Hippocampal formation (tissue), 2 donors: ENCODE measurements around the gene CACNA1H.

Source experiments
- DNase-seq, 2 donors: peaks; one replicate each; lab custom pipeline; 2025; lab: John Stamatoyannopoulos, UW

CACNA1H gene

DNA sequence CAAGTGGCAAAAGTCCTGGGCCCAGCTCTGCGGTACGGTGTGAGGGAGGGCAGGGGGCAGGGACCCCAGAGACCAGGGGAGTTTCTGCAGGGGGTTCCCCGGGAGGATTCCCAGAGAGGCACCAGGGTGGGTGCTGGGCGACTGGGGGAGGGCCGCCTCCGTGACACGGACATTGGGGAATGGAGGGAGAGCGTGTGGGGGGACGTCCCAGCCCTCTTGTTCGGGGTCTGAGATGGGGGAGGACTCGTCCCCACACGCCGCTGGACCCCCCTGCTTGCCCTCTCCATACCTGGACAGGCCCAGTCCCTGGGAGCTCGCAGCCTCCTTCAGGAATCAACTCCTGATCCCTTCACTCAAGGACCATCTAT is 30.5 kb upstream of the CACNA1H start:
- no peak for DNase-seq

DNA sequence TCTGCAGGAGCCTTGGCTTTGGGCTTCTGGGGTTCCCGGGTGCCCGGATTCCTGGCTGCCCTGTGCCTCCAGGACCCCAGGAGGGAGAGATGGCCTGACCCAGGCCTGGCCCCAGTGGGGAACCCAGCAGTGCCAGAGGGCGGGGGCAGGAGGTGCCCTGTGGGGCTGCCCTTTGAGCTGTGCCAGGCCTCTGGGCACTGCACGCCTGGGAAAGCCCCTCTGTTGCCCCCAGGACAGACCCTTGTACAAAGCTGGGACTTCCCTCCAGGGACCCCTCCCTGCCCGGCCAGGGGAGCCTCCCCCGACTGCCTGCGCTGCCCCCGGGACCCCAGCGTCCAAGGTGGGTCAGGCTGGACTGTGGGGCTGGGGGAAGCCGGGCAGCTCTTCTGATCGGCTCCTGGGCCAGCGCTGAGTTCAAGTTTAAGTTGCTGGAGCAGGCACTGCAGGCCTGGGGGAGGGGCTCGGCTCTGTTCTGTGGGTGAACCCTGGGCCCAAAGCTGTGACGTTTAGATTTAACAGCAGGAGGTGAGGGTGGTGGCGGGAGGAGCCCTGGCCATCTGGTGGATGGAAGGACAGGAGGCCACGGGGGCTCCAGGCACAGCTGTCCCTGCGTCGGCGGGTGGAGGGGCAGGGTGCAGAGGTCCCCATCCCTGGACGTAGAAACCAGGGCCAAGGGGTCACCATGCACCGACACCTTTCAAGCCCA is 29.2 kb upstream of the CACNA1H start:
- no peak for DNase-seq

DNA sequence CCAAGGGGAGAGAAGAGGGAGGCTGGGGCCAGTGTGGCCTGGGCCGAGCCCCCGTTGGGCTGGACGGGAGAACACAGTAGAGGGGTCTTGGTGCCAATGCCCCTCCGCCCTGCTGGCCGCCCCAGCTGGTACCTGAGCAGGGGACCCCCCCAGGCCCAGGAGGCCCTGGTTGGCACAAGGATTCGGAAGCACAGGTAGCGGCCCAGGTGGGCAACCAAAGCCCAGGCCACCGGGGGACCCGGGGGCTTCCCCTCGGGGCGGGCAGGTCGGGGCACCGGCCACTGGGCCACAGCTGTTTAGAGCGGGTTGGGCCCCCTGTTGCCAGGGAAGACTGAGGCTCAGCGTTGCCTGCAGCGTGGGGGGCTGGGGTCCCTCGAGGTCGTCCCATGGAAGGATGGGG is 28.6 kb upstream of the CACNA1H start:
- no peak for DNase-seq

DNA sequence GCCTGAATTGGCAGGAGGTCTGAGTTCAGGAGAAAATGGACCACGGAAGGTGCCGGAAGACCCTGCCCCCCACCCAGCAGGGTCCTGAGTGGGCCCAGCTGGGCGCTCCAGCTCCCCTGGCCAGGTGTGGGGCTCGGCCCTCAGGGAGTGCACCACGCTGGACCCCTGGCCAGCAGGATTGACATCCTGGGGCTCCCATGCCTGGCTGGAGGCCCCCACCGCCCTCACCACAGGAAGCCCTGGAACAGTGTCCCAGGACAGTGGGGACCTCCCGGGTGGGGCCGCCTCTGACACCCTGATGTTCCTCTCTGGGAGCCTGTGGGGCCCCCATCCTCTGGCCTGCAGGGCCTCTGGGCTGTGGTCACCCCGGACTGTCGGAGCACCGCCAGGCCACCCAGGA is 28.1 kb upstream of the CACNA1H start:
- no peak for DNase-seq

- DNase-seq: peak in 1 of 2 donors; percentile 29
Measured at GRCh38 chr16:1125471-1125870, 27.4 kb upstream of the CACNA1H start.

DNA sequence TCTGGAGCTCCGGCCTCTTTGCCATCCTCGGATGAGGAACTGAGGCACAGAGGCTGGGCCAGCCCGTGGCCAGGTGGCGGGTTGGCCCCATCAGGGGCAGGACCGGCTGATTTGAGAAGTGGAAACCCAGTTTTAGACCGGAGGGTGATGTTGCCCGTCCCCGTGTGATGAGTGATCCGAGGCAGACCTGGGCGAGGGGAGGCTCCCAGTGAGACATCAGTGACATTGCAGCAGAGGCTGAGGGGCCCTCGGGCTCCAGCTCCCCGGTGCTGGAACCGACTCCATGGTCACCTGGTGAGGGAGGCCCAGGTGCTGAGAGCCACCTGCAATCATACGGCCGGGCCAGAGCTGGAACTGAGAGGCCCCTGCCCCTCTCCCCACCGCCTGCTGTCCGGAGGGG is 26.9 kb upstream of the CACNA1H start:
- DNase-seq: no peak

GRCh38 chr16:1126586-1126985 is 26.3 kb upstream of the CACNA1H start:
- no peak for DNase-seq

DNA sequence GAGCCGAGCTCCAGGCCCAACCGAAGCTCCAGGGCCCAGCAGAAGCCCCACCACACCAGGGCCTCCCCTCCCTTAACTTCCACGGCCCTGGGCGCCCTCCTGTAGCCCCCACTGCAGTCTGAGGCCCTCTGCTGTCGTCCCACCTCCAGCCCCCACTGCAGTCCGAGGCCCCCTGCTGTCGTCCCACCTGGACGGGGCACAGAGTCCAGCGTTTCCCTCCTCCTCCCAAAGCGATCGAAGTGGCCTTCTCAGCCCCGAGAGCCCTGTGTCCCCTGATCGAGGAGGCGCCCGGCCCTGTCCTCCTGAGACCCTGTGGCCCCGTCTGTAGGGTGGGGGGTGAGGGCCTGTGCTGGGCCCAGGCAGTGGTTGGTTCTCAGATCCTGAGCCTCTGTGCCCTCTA is 25.8 kb upstream of the CACNA1H start:
- DNase-seq: no peak

GRCh38 chr16:1127971-1128715 is 24.8 kb upstream of the CACNA1H start:
- DNase-seq: no peak

DNA sequence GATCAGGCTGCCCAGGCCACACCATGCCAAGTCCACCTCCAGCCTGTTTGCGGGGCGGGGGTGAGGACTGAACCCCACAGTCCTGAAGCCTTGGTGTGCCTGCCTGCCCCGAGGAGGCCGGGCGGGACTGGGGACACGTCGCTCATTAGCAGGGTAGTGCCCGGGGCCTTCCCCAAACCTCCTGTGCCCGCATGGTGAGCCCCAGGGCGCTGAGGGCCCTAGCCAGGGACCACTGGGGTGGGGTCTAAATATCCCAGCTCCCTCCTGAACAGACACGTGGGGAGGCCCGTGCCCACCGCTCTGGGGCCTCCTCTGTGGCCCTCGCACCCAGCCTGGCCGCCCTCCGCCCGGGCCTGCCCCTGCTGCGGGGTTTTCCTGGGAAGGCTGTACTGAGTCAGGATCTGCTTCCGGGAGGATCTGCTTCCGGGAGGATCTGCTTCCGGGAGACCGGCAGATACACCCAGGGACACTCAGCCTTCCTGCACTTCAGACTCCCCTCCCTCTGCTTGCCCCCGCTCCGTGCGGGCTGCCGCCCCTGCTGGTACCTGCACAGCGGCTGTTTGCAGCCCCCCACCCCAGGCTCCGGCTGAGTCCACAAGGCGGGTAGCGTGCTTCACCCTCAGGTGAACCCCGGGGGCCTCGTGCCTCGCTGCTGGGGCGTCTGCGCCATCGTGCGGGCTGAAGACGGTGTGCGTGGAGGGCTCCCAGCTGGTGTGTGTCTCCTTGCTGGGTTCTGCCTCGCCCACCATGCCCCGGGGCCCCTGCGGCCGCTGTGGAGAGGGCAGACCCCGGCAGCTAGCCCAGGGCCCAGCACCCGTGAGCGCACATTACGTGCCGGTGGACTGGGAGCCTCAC is 23.6 kb upstream of the CACNA1H start:
- DNase-seq: no peak

DNA sequence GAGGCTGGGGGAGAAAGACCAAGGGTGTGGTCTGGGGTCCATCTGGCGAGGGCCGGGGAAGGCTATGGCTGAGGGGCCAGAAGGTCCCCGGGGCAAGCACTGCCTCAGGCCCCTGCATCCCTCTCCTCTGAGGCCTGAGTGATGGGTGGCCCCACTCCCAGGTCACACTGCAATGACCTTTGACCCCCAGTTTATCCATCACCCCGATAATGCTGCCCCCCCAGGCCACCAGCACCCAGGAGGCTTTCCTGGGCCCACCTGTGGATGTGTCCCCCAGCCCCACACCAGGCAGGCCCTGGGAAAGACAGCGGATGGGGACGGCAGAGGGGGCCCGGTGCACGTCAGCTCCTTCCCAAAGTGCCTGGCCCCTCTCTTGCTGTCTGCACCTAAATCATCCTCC is 22.5 kb upstream of the CACNA1H start:
- no peak for DNase-seq

DNA sequence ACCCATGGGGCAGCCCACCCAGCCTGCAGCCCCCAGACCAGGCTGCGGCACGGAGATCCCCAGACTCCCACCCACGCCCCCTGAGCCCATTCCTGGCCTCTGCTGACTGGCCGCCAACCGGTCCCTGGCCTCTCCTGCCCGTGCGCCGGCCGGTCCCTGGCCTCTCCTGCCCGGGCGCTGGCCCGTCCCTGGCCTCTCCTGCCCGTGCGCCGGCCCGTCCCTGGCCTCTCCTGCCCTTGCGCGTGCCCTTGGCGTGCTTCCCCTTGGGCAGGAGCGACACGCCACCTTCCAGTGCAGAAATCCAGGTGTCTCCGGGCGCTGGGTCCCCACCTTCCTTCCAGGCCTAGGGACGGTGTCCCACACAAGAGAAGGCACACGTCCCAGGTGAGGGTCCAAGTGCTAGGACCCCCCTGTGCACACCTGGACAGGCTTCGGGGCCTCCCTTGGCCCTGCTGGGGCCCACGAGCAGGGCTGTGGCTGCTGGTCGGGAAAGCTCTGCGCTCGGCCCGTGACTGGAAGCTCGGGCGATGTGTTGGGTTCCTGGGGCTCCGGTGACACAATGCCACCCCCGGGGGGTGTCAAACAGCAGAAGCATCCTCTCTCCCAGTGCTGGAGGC is 21.4 kb upstream of the CACNA1H start:
- no peak for DNase-seq

DNA sequence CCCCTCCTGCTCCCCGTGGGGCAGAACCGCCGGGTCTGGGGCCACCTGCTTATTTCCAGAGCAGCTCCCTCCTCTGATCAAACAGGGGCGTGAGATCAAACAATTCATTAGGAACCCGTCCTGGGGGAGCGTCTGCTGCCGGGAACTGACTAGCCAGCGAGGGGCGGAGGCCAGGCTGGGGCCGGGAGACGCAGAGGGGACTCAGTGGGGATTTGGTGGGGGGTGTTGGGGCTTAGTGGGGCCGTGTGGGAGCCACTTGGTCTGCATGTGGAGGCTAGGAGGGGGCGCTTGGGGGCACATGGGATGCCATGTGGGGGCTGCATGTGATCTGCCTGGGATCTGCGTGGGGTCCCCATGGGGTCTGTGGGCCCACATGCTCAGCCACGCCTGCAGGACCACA is 20.5 kb upstream of the CACNA1H start:
- no peak for DNase-seq

- no peak for DNase-seq
Measured at GRCh38 chr16:1133271-1133670, 19.6 kb upstream of the CACNA1H start.

DNA sequence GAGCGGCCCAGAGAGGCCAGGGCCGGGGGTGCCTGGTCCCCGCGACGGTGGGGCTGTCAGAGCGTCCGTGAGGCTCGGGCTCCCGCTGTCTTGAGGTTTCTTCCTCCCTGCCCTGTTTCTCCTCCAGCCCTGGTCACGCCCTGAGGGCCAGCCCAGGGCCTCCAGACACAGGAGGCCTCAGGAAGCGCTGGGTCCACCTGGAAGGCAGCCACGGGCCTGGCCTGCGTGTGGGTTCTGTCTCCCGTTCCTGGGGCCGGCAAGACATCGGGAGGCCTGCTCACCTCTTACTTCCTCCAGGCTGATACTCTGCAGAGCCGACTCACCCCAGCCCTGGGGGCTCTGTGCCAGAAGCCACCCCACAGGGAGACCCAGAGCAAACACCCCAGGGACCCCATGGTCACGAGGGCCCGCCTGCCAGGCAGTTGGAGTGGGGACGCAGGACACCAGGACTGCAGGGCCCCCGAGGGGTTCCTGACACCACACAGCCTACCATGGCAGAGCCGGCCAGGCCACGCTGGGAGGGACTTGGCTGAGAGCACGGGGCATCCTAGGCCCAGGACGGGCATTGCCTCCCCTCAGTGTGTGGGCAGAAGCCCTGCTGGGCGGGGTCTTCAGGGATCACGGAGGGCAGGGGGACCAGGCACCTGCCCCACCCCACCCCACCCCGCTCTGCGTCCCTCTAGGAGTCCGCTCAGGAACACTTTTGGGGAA is 18.9 kb upstream of the CACNA1H start:
- DNase-seq: no peak

DNA sequence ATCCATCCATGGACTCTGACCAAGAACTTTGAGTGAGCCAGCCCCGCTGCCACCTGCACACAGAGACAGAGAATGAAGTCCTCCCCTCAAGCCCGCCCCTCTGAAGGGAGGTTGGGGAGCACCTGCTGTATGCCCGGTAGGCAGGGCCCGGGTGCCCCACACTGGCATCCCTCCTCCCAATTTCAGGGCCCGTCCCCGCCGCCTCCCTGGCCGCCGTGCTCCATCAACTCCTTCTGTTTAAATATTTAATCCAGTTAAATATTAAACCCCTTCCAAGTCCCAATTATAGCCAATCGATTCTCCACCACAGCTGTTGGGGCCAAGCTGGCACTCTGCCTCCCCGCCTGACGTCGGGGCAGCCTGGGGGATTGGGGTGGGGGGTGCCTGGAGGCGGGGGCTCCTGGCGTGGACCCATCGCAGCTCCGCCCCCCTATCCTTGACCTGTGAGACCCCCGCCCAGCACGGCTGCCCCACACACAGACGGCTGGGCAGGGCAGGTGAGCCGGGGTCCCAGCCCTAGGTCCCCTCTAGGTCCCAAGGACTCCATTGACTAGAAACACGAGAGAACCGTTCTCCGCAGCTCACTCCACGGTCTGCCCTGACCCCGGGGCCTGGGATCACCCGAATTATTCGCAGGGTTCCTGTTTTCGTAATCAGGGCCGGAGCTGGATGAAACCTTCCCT is 18.0 kb upstream of the CACNA1H start:
- no peak for DNase-seq

GRCh38 chr16:1135459-1135825 is 17.5 kb upstream of the CACNA1H start:
- no peak for DNase-seq

DNA sequence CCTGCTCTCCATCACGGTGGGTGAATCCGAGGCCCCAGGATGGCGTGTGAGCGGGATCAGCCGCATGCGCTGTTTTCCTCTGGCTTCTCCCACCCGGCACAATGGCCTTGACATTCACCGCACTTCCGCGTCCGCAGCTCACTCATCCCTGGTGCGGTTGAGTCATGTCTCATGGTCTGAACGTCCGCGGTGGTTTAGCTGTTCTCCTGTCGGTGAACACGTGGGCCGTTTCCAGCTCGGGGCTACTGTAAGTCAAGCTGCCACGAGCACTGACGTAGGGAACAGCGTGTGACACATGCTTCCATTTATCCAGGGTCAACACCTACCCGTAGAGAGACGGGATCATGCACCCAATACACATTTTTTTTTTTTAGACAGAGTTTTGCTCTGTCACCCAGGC is 15.3 kb upstream of the CACNA1H start:
- DNase-seq: no peak

GRCh38 chr16:1140582-1141162 is 12.2 kb upstream of the CACNA1H start:
- DNase-seq: no peak

- no peak for DNase-seq
Measured at GRCh38 chr16:1141191-1141590, 11.7 kb upstream of the CACNA1H start.

GRCh38 chr16:1141716-1142115 is 11.2 kb upstream of the CACNA1H start:
- DNase-seq: no peak
